CD4-positive, alpha-beta T cell treated with Interleukin-12 subunit alpha and Interleukin-12 subunit beta, for 1 hour (primary cell): ENCODE data around the gene LCA5.
"Not testable (repeated sequence)": the region's sequence is repeated elsewhere in the genome, so short reads cannot be mapped to it uniquely, and the experiment has no call there.

Experiments used
- DNase-seq: peaks from one replicate; pipeline ENCODE4 v3.0.0-alpha.2; 2020

LCA5 gene

DNA sequence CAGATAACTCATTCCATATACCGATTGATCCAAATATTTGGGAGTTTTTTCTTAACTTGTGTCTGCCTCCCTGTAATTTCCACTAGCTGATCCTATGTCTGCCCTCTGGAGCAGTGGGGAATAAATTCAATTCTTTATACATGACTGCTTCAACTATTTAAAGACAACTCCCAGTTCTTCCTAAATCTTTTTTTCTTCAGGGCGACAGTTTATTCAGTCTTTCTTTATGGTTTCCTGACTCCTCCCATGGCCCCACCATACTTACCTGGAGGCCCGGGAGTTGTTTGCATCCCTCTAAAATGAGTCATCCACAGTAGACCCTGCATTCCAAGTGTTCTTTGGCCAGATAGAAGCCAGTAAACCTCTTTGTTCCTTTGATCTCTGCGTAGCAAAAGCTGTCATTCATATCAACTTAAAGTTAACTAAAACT lies 73.6 kb downstream of the LCA5 start:
- DNase-seq, result no peak

DNA sequence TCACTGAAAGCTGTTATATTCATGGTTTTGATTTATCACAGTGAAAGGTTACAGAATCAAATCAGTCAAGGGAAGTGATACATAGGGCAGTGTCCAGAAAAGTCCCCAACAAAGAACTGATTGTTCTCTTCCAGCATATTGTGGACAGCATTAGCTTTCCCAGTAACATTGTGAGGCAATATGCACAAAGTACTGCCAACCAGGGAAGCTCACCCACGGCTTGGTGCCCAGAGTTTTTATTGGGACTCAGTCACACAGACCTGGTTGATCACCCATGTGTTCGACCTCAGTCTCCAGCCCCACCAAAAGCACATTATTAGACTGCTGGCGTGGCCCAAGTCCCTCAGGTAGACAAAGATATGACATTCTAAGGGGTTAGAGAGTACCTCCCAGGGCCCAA lies 76.0 kb downstream of the LCA5 start:
- DNase-seq, result no peak

DNA sequence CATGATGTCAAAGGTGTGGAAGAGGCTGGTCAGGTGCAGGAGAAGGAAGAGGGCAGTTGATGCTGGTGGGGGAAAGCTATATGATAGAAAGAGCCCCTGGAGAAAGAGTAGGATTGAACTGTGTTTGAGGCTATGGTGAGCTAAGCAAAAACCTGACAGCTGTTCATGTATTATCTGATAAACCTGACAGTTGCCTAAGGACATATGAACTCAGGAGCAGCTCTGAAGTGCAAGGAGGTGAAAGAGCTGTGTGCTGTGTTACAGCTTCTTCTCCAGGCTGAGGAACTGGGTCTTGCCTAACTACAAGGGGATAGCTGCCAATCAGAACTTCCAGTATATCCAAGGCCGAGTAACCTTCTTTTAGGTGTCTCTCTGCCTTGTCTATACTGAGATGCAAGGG lies 81.8 kb downstream of the LCA5 start:
- DNase-seq, result no peak

DNA sequence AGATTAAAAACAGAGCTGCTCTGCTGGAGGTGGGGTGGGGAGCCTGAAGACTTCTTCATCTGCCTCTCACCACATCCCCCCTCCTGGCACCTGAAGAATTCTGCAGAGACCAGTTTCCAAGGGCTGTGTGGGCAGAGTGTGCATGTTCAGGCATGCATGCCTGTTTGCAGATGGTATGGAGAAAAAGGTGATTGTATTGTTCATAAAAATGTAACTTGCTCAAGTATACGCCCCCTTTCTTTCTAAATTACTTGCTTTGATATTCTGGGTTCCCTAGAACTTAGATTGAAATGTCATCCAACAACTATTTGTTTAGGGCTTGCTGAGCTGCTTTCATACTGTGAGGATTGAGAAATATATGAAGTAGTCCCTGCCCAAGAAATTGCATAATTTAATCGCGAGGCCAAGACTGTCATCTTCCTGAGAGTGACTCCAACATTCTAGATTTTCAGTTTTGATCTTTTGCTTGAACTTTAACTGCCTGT lies 83.6 kb downstream of the LCA5 start:
- no peak for DNase-seq

DNA sequence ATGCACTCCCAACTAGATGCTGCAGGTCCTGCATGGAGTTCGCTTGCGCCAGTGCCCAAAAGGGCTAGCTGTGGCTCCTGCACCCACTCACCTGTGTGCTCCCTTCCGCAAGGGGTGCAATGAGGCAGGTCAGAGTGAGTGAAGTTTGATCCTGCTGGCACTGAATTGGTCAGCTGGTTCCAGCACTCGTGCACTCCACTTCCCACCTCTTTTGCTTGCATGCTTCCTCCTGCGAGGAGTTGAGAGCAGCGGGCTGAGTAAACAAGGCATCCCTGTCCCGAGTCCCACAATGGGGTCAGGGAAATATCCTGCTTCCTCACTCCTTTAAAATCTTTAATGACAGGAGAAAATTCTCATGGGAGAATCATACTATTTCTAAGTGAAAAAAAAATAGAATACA lies 86.2 kb downstream of the LCA5 start:
- DNase-seq, result no peak

DNA sequence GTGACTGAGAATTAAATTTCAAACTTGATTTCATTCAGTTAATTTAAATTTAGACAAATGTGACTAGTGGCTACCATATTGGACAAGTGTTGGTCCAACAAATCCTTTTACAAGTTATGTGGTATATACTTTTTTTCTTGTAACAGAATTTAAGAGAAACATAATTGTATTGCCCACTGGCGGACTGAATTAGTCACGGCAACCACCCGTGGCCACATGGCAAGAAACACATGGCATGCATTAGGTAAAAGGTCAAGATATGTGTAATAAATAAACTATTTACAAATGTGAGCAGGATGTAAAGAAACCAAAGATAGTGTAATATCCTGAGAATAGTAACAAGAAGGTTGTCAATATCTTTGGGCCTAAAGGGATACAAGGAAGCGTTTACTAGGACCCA lies 91.2 kb downstream of the LCA5 start:
- DNase-seq, result no peak

DNA sequence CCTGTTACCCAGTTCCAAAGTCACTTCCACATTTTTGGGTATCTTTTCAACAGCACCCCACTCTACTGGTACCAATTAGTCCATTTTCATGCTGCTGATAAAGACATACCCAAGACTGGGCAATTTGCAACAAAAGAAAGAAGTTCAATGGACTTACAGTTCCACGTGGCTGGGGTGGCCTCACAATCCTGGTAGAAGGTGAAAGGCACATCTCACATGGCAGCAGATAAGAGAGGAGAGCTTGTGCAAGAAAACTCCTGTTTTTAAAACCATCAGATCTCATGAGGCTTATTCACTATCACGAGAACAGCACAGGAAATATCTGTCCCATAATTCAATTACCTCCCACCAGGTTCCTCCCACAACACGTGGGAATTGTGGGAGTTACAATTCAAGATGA lies 93.4 kb downstream of the LCA5 start:
- DNase-seq, result not testable (repeated sequence)

DNA sequence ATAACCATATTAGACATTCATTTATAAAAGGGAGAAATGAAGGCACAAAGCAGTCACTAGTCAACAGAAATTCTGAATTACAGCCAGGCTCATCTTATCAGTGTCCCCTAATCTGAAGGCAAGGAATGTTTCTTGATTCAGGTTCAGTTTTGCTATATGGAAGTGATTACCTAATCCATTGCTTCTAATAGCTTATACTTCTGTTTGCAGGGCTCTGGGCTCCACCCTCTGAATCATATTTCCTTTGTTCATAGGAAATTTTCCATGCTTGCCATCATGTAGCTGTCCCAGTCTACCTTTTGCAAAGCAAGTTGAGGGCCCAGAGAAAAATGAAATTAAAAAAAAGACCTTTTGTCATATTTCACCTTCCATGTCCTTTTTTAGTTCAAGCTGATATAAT lies 96.0 kb downstream of the LCA5 start:
- DNase-seq, result no peak

DNA sequence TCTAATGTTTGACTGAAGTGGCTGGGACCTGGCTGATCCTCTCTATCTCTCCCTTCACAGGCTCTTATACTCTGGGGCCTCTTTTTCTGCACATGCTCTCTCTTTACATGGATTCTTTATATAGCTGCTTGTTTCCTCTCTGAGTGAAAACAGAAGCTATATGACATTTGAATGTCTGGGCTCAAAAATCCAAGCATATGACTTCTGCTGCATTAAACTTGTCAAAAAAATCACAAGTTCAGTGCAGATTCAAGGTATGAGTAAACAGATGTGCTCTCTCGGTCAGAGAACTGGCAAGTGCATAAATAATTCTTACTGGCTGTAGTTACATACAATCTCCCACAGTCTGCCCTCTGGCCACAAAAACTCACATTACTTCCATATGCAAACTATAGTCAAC lies 96.6 kb downstream of the LCA5 start:
- DNase-seq, result no peak

DNA sequence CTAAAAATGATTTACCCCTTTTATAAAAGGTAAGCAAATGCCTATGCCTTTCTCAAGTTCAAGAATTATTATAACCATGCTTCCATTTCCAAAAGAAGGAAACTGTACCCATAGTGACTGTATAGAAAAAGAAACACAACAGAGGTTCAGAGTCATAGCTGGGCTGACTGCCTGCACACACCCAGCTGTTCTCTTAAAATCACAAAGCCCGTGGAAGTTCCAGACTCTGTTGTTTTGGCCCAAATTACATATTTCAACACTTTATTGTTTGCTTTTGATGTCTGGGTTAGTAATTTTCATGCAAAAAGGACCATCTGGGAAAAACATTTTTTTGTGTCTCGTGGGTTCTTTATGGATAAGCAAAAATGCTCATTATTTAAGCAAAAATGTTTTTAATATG lies 99.2 kb downstream of the LCA5 start:
- DNase-seq, result no peak

DNA sequence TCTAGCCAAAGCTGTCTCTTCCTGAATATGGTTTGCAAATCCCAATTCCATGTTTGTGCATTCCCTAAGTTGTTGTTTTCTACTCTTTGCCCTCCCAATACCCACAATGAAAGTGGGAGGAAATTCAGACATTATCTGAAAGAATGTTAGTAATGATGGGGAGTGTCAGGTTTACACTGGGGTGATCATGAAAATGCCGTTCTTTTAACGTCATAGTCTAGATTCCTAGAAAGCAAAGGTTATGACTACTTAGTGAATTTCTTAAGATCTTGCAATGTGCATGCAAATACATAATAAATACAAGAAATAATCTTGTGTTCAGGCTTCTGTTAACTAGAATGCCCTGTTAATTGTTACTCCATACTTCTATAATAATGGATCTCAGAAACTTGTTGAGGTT lies 101.0 kb downstream of the LCA5 start:
- DNase-seq, result no peak

DNA sequence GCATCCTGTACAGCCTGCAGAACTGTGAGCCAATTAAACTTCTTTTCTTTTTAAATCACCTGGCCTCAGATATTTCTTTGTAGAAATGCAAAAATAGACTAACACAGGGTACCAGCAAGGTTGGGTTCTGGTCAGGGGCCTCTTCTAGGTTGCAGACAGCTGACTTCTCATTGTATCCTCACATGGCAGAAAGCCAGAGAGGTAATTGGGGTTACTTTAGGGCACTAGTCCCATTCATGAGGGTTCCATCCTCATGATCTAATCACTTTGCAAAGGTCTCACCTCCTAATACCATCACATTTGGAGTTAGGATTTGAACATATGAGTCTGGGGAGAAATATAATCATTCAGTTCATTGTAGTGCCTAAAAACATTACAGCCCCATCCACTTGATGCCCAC lies 101.5 kb downstream of the LCA5 start:
- DNase-seq, result no peak
